Sigmoid colon (tissue), 4 donors: ENCODE results near the gene ARHGEF19.

Experiments used
- EP300 ChIP-seq, 4 donors: sonication (generic); formaldehyde crosslinking; IDR thresholded peaks; one replicate each; pipeline ENCODE4 v1.6.1; 2017; ENCODE audit warnings: antibody characterized with exemption in 4 of 4
- TF ChIP-seq, protein P1 (sequence below), 4 experiments: fragments of 450-650 bp in 3 of 4; fragments of 200-600 bp in 1 of 4; IDR thresholded peaks; one replicate each; pipeline ENCODE4 v1.5.1; 2016 to 2019; ENCODE audit warnings: antibody characterized with exemption in 4 of 4, mild to moderate bottlenecking in 3 of 4, moderate library complexity in 2 of 4

DNA sequence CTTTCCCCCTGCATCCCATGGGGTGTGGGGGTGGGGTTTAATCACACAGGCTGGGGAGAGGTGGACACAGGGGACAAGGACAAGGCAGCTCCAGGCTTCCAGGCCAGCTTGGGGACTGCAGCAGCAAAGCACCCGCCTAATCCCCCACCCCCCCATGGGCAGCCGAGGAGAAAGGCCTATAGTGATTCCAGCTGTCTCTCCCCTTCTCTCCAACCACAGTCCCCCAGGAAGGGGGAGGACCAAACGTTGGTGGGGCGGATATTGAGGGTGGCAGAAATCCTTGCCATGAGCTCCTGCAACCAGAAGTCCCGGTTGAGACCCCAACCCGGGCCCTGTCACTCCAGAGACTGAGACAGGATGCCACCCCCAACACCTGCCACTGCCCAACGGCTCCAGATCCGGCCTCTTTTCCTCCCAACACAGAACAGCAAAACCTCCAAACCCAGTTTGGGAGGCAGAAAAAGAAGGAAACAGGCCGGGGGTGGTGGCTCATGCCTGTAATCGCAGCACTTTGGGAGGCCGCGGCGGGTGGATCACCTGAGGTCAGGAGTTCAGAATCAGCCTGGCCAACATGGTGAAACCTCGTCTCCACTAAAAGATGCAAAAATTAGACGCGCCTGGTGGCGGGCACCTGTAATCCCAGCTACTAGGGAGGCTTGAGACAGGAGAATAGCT, 58.3 kb downstream of the ARHGEF19 start:
- TF ChIP-seq, protein P1, sequence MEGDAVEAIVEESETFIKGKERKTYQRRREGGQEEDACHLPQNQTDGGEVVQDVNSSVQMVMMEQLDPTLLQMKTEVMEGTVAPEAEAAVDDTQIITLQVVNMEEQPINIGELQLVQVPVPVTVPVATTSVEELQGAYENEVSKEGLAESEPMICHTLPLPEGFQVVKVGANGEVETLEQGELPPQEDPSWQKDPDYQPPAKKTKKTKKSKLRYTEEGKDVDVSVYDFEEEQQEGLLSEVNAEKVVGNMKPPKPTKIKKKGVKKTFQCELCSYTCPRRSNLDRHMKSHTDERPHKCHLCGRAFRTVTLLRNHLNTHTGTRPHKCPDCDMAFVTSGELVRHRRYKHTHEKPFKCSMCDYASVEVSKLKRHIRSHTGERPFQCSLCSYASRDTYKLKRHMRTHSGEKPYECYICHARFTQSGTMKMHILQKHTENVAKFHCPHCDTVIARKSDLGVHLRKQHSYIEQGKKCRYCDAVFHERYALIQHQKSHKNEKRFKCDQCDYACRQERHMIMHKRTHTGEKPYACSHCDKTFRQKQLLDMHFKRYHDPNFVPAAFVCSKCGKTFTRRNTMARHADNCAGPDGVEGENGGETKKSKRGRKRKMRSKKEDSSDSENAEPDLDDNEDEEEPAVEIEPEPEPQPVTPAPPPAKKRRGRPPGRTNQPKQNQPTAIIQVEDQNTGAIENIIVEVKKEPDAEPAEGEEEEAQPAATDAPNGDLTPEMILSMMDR (IDR thresholded peaks at IDR 0.05): no peak
- no peak for TF ChIP-seq EP300 (IDR thresholded peaks at IDR 0.05)
